OCI-LY3 (cell line): ENCODE results near the gene FHOD1.

ENCODE experiments used
- EZH2phosphoT487 ChIP-seq: fragments of 200-600 bp; shearing (Covaris generic); IDR thresholded peaks from 2 replicates; pipeline ENCODE4 v1.6.1; 2018; ENCODE audit warnings: antibody characterized with exemption, mixed run types, low read depth
- TF ChIP-seq, protein P1 (sequence below): fragments of 200-600, 300-600 bp; sonication (generic); IDR thresholded peaks from 2 replicates; pipeline ENCODE4 v1.5.1; 2014; ENCODE audit warnings: antibody characterized with exemption, low read length, low read depth

DNA sequence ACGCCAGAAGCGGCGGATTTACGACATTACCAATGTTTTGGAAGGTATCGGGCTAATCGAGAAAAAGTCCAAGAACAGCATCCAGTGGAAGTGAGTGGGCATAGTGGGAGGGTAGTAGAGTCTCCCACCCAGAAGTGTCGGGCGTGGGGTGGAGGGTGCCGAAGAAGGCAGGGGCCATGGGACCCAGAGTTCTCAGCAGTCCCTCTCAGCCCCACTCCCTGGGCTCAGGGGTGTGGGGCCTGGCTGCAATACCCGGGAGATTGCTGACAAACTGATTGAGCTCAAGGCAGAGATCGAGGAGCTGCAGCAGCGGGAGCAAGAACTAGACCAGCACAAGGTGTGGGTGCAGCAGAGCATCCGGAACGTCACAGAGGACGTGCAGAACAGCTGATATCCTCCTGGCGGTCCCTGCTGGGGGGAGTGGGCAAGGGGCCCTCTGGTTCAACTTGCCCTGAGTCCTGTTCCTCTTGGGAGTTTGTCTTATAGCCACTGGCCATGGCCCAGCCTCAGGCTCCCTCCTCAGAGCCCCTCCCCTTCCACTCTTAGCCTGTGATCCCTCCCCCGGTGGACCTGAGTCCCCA is 54.4 kb downstream of the FHOD1 start:
- TF ChIP-seq, protein P1, sequence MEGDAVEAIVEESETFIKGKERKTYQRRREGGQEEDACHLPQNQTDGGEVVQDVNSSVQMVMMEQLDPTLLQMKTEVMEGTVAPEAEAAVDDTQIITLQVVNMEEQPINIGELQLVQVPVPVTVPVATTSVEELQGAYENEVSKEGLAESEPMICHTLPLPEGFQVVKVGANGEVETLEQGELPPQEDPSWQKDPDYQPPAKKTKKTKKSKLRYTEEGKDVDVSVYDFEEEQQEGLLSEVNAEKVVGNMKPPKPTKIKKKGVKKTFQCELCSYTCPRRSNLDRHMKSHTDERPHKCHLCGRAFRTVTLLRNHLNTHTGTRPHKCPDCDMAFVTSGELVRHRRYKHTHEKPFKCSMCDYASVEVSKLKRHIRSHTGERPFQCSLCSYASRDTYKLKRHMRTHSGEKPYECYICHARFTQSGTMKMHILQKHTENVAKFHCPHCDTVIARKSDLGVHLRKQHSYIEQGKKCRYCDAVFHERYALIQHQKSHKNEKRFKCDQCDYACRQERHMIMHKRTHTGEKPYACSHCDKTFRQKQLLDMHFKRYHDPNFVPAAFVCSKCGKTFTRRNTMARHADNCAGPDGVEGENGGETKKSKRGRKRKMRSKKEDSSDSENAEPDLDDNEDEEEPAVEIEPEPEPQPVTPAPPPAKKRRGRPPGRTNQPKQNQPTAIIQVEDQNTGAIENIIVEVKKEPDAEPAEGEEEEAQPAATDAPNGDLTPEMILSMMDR: no peak
- TF ChIP-seq EZH2phosphoT487: no peak
